Smooth muscle cell (in vitro differentiated cells): Measurements from ENCODE around the gene MAU2. TPM values are rescaled to one million over a fixed set of nuclear protein-coding genes. Genes with fewer than 3 reads are reported as not detected.

Source experiments
- DNase-seq: peaks from one replicate; lab custom pipeline; 2025; ENCODE audit not compliant: unreplicated experiment; lab: John Stamatoyannopoulos, UW
- H2AFZ ChIP-seq: fragments of 200-600 bp; sonication (generic); 2 replicates; pipeline ENCODE4 v1.6.0; 2016; ENCODE audit warnings: antibody characterized with exemption, low read depth, mild to moderate bottlenecking
- H3F3A ChIP-seq: fragments of 200-600 bp; sonication (generic); 2 replicates; pipeline ENCODE4 v1.6.0; 2017; ENCODE audit warnings: antibody characterized with exemption, low read depth
- H3K27ac ChIP-seq: fragments of 200-600 bp; sonication (generic); 2 replicates; pipeline ENCODE4 v1.5.1; 2016; ENCODE audit warnings: low read depth, mild to moderate bottlenecking
- H3K27me3 ChIP-seq: fragments of 200-600 bp; sonication (generic); 2 replicates; pipeline ENCODE4 v1.6.1; 2016; ENCODE audit warnings: low read depth, mild to moderate bottlenecking
- H3K36me3 ChIP-seq: fragments of 200-600 bp; sonication (generic); 2 replicates; pipeline ENCODE4 v1.5.1; 2016; ENCODE audit warnings: low read depth
- H3K4me1 ChIP-seq: fragments of 200-600 bp; sonication (generic); 2 replicates; pipeline ENCODE4 v1.5.1; 2016; ENCODE audit warnings: low read depth
- H3K4me2 ChIP-seq: fragments of 200-600 bp; sonication (generic); 2 replicates; pipeline ENCODE4 v1.6.0; 2016; ENCODE audit warnings: mild to moderate bottlenecking
- H3K4me3 ChIP-seq: fragments of 200-600 bp; sonication (generic); 2 replicates; pipeline ENCODE4 v1.5.1; 2016; ENCODE audit warnings: mild to moderate bottlenecking
- H3K79me2 ChIP-seq: fragments of 200-600 bp; sonication (generic); 2 replicates; pipeline ENCODE4 v1.6.0; 2016; ENCODE audit warnings: low read depth, mild to moderate bottlenecking
- H3K9ac ChIP-seq: fragments of 200-600 bp; sonication (generic); 2 replicates; pipeline ENCODE4 v1.6.0; 2016; ENCODE audit warnings: low read depth
- H3K9me3 ChIP-seq: fragments of 200-600 bp; sonication (generic); replicated peaks from 2 replicates; pipeline ENCODE4 v1.5.1; 2016; ENCODE audit warnings: low read depth
- H4K20me1 ChIP-seq: fragments of 200-600 bp; sonication (generic); 2 replicates; pipeline ENCODE4 v1.6.0; 2016; ENCODE audit warnings: low read depth
- CTCF ChIP-seq: fragments of 200-600 bp; sonication (generic); IDR thresholded peaks from 2 replicates; pipeline ENCODE4 v1.5.1; 2017; ENCODE audit warnings: borderline replicate concordance, mild to moderate bottlenecking, antibody characterized with exemption; ENCODE audit not compliant: insufficient read depth, poor library complexity, severe bottlenecking
- WGBS: methylation state at CpG from one replicate; pipeline ENCODE4 v1.1.7; 2016; ENCODE audit warnings: low lambda C conversion rate; 5-methylcytosine and 5-hydroxymethylcytosine counted together
- polyA plus RNA-seq: library from polyadenylated mRNA; unstranded; fragments of >200 nt; fragmentation: Nextera tagmentation; extraction: Ambion mirVana; gene quantifications from 2 replicates; pipeline ENCODE4 v1.2.1, GENCODE V29; 2016
- total RNA-seq: library from RNA; depleted of rRNA; stranded (reverse); fragments of >200 nt; gene quantifications from 2 replicates; pipeline ENCODE4 v1.2.3, GENCODE V29; 2014

The MAU2 gene
- total and polyA plus RNA-seq, 2 experiments from 2014 or later = 19.9 to 28.0 TPM

DNA sequence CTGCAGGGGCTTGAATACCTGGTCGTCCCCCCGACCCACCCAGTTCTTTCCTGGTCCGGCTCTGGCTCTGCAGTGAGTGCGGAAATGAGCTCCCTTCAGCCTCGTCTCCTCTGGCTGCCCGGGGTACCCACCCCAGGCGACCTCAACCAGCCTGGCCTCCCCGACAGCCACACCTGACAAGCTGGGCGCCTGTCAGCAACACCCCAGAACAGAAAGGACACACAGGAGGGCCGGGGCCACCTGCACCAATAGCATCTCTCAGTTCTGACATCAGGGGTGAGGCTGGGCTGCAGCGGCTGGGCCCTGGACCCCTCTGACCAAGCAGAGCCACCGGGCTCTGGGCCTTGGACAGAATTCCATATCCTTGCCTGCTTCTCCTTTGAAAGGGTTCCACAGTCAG lies 20.0 kb upstream of the MAU2 start:
- Histone ChIP-seq H3K9me3 (no peaks in the 10 kb centered on the region), H4K20me1 (no peaks in the 10 kb centered on the region), H3F3A (no peaks in the 10 kb centered on the region), H3K79me2 (no peaks in the 10 kb centered on the region), H3K27ac (no peak overlapping the region), H3K4me2 (no peak overlapping the region), H3K9ac (no peak overlapping the region), H3K36me3 (no peaks in the 10 kb centered on the region), H3K4me3 (no peak overlapping the region), H3K27me3 (no peaks in the 10 kb centered on the region), H2AFZ (no peak overlapping the region), H3K4me1 (no peaks in the 10 kb centered on the region)
- no peak for DNase-seq
- no peak for TF ChIP-seq CTCF
- 97% methylated on average over 12 of the region's 12 CpGs for WGBS

DNA sequence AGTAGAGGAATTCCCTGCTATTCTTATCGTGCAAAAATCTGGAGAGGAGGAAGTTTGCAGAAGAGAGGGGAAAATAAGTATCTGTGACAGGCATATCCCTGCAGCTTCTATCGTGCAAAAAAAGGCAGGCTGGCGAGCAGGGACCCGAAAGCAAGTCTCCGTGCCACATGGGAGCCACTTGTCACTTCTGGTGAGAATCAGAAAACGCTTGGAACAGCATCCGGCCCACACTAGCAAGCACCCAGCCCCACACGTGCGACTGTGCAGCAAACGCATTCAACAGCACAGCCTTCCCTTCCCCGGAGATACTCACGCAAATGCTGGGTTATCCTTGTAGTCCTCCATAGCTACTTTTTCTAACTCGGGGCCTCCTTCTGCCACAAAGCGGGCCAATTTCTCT lies 17.2 kb upstream of the MAU2 start:
- no peaks in the 10 kb centered on the region for H3K27me3 ChIP-seq
- no peak overlapping the region for H3K9ac ChIP-seq
- H3K27ac ChIP-seq = no peak overlapping the region
- no peaks in the 10 kb centered on the region for H3K36me3 ChIP-seq
- TF ChIP-seq CTCF = no peak
- H3K9me3 ChIP-seq = no peaks in the 10 kb centered on the region
- peaks cover 3% of the 10 kb centered on the region for H4K20me1 ChIP-seq
- H3F3A ChIP-seq = no peaks in the 10 kb centered on the region
- no peaks in the 10 kb centered on the region for H3K4me1 ChIP-seq
- H3K4me3 ChIP-seq = no peak overlapping the region
- no peak for DNase-seq
- H3K79me2 ChIP-seq = no peaks in the 10 kb centered on the region
- no peak overlapping the region for H3K4me2 ChIP-seq
- 95% methylated on average over 14 of the region's 14 CpGs for WGBS
- H2AFZ ChIP-seq = no peak overlapping the region

DNA sequence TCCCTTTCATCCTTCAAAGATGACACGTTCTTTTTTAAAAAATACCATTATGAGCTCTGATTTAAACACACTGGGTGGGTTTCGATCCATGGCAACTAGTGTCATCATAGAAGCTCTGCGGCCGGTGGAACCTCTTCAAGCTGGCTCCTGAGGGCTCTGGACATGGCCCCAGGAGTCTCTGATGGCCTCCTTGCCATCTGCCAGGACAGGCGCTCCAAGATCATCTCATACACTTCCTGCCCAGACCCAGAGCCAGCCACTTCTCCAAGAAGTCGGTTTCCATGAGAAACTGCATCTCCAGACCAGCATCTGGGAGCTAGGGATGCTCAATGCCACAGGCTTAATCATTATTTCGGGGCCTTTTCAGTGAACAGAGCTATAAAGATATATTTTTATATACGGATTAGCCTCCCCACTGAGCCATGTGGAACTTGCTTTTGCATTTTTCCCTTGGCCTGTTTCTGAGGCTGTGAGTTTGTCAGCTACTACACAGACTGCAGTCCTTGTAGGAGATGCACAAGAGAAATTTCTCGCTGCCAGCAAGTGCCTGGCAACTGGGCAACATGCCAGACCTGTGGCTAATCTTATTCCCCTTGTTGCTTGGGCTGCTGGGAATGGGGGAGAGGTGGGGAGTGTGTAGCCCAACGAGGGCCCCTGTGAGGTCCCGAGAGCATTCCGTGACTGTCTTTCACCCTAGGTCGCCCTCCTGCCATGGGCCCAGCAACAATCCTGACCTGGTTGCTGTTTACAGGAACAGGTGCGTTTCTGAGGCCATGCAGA lies 16.3 kb upstream of the MAU2 start:
- no peaks in the 10 kb centered on the region for H3K27me3 ChIP-seq
- 96% methylated on average over 14 of the region's 14 CpGs for WGBS
- H3K36me3 ChIP-seq = no peaks in the 10 kb centered on the region

More for the DNA sequence above, 16.3 kb upstream of the MAU2 start:
- Histone ChIP-seq H3K4me2 (no peak overlapping the region), H3K4me3 (no peak overlapping the region), H3K9ac (no peak overlapping the region), H3F3A (no peaks in the 10 kb centered on the region), H2AFZ (no peak overlapping the region), H3K9me3 (no peaks in the 10 kb centered on the region), H3K4me1 (no peaks in the 10 kb centered on the region), H3K79me2 (no peaks in the 10 kb centered on the region), H3K27ac (no peak overlapping the region), H4K20me1 (peaks cover 3% of the 10 kb centered on the region)
- no peak for DNase-seq
- TF ChIP-seq CTCF = no peak
